Activated naive CD8-positive, alpha-beta T cell treated with anti-CD3 and anti-CD28 coated beads, Interleukin-2, amount 50 U/mL, for 16 hours (primary cell): Measurements from ENCODE around the gene LDAH.

Source experiments
- DNase-seq: peaks from one replicate; pipeline ENCODE4 v3.0.0-alpha.2; 2020; ENCODE audit warnings: low read depth, low spot score

LDAH gene

DNA sequence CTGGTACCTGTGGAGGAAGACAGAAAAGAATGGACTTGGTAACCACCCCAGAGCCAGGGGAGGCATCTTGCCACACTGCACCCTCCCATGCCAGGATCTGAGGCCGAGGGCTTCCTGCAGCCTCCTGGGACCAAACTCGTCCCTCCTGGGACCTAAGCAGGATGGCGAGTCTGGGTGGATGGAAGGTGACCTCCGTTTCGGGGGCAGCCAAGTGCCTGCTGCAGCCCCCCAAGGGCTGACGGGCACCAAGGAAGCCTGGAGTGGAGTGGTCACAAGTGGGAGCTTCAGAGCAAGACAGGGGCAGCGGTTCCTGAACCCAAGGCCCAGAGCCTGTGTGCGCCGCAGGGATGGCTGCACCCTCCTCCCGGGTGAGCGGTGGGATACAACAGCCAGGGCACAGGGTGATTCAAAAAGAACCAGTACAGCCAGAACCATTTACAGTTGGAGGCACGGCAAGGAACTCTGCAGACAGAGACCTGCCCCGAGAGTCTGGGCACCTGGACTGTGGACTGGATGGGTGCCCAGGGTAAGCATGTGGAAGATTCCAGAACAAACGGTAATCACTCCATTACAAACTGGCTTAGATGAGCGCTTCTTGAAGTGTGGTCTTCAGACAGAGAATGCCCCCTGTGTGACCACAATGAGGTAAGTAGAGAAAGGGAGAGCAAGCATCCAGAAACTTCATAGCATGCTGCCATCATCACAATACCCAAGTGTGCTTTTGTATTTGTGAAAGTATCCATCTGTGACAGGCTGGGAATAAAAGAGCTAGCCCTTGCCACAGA lies 184.1 kb downstream of the LDAH start:
- DNase-seq = no peak

DNA sequence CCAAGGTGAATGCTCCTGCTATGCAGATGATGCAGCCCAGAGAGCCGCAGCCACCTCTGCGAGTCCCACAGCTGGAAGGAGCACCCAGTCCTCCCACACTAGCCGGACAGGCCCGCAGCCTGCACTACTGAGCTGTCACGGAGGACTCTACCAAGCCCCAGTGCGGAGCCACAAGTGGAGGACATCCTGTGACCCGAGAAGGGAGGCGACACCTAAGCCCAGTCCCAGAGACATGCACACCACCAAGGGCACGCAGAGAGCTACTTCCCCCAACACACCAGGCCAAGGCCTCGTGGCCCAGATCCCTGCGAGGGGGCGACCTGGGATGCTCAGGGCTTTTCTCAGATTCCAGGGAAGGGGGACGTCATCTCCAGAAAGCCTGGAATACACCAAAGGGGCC lies 184.9 kb downstream of the LDAH start:
- DNase-seq = no peak

DNA sequence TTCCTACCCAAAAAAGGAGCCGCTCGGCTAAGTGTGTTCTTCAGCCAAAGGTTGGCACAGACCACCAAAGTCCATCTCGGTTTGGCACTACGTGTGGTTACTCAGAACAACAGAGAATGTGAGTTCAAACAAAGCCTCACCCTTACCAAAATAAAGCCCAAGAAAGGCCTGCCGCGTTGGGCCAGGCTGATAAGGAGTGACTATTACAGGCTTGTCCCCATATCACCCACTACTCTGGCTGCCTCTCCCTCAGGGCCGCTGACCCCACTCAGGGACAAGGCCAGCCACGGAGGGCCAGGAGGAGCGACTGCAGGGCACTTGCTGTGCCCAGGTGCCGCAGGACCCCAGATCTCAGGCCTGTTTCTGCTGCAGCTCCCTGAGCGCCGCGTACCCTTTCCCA lies 185.8 kb downstream of the LDAH start:
- DNase-seq = no peak

DNA sequence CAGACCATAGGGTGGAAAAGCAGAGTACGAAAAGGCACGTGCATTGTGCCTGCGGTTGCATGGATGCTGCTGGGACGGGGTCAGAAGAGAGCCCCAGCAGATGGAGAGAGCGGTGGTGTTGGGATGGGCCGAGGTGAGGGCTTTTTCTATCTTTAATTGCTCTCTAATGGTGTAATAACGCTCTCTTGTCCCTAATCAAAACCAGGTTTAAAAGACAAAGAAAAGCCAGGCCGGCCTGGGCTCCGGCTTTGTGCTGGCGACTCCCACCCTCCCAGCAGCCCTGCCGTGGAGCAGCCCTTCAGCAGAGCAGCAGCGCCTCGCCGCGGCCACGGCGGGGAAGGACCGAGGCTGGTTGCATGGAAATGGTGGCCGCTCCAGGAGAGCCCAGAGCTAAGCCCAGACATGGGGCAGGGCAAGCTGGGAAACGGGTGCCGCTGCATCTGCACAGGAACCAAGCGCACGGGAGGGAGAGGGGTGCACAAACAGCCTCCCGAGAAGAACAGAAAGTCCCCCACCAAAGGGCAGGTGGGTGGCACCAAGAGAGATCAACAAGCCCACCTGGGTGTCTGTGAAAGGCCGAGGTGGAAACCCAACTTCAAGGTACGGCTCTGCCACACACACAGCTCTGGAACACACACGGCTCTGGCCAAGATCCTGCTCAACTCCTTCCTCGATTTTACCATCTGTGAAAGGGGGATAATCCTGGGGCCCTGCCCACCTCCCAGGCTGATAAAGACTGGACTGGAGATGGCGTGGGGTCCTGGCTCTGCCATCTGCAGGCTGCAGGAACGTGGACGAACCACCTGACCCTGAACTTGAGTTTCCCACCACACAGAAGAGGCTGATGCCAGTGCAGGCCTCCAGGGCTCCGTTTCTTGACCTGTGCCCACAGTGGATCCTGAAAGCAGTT lies 187.0 kb downstream of the LDAH start:
- no peak for DNase-seq

DNA sequence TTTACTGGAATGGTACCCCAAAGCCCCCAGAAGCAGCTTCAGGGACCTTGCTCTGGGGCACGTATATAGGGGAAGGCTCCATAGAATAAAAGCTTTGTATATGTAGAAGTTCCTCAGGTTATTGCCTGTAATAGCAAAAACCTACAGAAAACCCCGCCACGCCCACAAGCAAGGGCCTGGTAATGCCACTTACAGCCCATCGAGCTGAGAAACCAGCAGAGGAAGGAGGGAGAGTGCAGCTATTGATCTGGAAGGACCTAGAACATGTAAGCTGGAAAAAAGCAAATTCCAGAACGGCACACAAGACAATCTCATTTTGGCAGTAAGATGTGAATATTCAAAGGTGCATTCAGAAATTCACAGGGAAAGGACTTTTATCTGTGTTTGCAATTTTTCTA lies 187.8 kb downstream of the LDAH start:
- DNase-seq = no peak

DNA sequence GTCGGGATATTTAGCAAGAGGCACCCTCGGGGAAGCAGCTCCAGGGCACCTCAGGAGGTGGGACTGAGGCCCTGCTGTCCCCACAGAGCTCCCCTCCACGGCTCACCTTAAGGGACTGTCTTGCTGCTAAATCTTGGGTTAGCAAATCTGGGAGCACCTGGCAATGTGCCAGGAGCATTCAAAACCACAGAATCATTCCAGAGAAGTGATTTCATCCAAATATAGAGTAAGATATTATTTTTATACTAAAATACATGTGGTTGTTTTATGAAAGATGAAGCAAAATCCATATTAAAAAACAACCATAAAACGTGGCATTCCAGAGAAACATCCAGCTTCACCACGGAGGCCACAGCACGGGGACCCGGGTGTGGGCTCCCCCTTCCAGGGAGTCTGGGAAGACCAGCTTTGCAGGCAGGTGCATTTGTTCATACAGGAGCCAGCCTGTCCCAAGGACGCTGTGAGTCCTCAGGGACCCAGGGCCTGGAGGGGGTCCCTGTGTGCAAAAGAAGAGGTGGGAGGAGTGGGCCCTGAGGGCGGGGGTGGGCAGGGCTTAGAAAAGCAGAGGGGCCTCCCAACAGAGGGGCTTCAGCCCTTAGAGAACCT lies 188.3 kb downstream of the LDAH start:
- DNase-seq = no peak
